Measurements from ENCODE around the gene POTEM.
"Not testable (repeated sequence)": the region's sequence is repeated elsewhere in the genome, so short reads cannot be mapped to it uniquely, and the experiment has no call there.

Gene POTEM

DNA sequence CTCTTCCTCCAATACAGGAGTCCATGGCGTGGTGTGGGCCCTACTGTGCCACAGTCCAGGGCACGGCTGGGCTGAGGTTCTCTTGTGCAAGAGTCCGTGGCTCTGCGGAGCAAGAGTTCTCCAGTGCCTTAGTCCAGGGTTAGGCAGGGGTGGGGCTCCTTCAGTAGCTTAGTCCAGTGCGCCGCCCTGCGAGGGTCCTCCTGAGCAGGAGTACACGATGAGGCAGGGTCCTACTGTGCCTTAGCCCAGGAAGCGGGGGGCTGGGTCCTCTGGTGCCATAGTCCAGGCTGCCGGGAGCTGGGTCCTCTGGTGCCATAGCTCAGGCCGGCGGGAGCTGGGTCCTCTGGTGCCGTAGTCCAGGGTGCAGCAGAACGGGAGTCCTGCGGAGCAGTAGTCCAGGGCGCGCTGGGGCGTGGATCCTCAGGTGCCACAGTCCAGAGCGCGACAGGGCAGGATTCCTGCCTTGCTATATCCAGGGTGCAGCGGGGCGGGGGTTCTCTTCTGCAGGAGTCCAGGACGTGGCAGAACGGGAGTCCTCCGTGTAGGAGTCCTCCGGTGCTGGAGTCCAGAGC is 69.7 kb downstream of the POTEM start:
- not testable (repeated sequence) for DNase-seq (ENCODE audit: low read depth, low spot score)

DNA sequence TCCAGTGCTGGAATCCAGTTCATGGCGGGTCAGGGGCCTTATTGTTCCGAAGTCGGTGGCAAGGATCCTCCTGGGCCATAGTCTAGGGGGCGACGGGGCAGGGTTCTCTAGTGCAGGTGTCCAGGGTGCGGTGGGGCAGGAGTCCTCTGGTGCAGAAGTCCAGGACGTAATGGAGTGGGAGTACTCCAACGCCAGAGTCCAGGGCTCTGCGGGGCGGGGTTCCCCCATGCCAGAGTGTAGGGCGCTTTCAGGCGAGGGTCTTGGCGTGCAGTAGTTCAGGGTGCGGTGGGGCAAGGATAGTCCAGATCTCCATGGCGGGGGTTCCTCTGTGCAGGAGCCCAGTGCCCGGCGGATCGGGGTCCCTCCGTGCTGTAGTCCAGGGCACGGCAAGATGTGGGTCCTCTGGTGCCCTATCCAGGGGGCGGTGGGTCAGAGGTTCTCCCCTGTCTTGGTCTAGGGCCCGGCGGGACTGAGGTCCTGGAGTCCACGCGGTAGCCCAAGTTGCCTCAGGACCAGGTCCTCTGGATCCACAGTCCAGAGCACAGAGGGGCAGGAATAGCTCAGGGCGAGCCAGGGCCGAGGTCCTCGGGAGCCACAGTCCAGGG is 70.9 kb downstream of the POTEM start:
- not testable (repeated sequence) for DNase-seq (ENCODE audit: low read depth, low spot score)

- not testable (repeated sequence) for DNase-seq (ENCODE audit: low read depth, low spot score)
Measured at GRCh38 chr14:19038785-19039184, 71.6 kb downstream of the POTEM start.

DNA sequence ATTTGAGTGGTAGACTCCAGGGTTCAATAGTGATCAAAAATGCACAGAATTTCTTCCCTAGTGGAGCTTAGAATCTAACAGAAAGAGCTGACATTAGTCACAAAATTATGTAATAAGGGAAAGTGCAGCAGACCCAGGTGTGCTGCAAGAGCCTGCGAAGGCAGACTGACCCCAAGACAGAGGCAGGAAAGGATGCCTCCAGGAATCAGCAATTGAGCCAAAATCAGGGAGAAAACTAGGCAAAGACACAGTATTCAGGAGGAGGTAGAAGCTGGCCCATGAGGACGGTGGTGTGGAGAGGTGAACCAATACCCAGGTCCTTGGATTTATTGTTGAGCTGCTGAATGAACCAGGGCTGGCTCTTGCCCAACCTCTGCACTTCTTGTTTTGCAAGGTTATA is 76.2 kb downstream of the POTEM start:
- not testable (repeated sequence) for DNase-seq (ENCODE audit: low read depth, low spot score)
